PFSK-1 (cell line): ENCODE measurements around the gene SPTBN4.

Experiments used
- POLR2AphosphoS5 ChIP-seq: IDR thresholded peaks from 2 replicates; pipeline ENCODE4 v1.6.1; 2012; ENCODE audit warnings: low read depth, mild to moderate bottlenecking, control low read depth, low read length, moderate library complexity
- REST ChIP-seq, 2 experiments: IDR thresholded peaks; 2 replicates each; pipeline versions ENCODE4 v1.6.1 to v1.8.0; 2011 to 2012; ENCODE audit warnings: low read depth in 2 of 2, low read length in 2 of 2, control low read depth in 1 of 2, inconsistent platforms in 1 of 2, mild to moderate bottlenecking in 1 of 2, moderate library complexity in 1 of 2; ENCODE audit not compliant: insufficient read depth in 1 of 2
- SIN3A ChIP-seq: IDR thresholded peaks from 2 replicates; pipeline ENCODE4 v1.6.1; 2012; ENCODE audit warnings: mild to moderate bottlenecking, low read length, moderate library complexity, borderline replicate concordance; ENCODE audit not compliant: insufficient read depth
- TAF1 ChIP-seq: IDR thresholded peaks from 2 replicates; pipeline ENCODE4 v1.6.1; 2012; ENCODE audit warnings: low read length, control low read depth, borderline replicate concordance; ENCODE audit not compliant: insufficient read depth

DNA sequence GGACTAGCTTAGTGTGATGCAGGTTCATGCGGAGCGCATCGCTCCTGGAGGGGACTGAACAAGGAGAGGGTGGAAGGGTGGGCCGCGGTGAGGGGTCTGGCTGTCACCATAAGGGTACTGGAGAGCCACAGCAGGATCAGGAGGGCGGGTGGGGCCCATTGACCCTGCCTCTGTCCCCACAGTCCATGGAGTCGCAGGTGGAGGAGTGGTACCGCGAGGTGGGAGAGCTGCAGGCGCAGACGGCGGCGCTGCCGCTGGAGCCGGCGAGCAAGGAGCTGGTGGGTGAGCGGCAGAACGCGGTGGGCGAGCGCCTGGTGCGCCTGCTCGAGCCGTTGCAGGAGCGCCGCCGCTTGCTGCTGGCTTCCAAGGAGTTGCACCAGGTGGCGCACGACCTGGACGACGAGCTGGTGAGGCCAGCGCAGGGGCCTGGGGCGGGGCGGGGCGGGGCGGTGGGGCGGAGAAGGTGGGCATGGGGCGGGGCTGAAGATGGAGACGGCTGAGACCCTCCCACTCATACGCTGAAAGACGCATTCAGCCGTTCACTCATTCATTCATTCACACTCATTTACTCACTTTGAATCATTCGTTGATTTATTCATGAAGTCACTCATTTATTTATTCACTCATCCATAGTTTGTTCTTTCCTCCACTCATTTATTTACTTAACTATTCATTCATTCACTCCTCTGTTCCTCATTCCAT is 82.4 kb downstream of the SPTBN4 start:
- TF ChIP-seq POLR2AphosphoS5 (no peak), REST (IDR thresholded peaks at IDR 0.05; ENCODE audit: insufficient read depth in 1 of 2, low read depth in 2 of 2, low read length in 2 of 2) (no peak), TAF1 (no peak), SIN3A (no peak)
